HG02571 (cell line): ENCODE measurements around the gene PRPF39.
"Not testable (repeated sequence)": the region's sequence is repeated elsewhere in the genome, so short reads cannot be mapped to it uniquely, and the experiment has no call there.

Experiments
- ATAC-seq: cut with Tn5 transposase; IDR thresholded peaks from one replicate; pipeline ENCODE4 v1.9.1; 2021; ENCODE audit warnings: mild to moderate bottlenecking, moderate library complexity; ENCODE audit not compliant: unreplicated experiment

PRPF39 gene

DNA sequence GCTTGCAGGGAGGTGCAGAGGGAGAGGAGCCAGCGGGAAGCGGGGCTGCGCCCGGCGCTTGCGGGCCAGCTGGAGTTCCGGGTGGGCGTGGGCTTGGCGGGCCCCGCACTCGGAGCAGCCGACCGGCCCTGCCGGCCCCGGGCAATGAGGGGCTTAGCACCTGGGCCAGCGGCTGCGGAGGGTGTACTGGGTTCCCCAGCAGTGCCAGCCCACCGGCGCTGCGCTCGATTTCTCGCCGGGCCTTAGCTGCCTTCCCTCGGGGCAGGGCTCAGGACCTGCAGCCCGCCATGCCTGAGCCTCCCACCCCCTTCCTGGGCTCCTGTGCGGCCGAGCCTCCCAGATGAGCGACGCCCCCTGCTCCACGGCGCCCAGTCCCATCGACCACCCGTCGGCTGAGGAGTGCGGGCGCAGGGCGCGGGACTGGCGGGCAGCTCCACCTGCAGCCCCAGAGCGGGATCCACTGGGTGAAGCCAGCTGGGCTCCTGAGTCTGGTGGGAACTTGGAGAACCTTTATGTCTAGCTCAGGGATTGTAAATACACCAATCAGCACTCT, 3.4 kb upstream of the PRPF39 start:
- ATAC-seq, result not testable (repeated sequence)

DNA sequence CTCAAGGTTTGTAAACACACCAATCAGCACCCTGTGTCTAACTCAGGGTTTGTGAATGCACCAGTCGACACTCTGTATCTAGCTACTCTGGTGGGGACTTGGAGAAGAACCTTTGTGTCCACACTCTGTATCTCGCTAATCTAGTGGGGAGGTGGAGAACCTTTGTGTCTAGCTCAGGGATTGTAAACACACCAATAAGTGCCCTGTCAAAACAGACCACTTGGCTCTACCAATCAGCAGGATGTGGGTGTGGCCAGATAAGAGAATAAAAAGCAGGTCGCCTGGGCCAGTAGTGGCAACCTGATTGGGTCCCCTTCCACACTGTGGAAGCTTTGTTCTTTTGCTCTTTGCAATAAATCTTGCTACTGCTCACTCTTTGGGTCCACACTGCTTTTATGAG, 2.8 kb upstream of the PRPF39 start:
- ATAC-seq, result not testable (repeated sequence)

DNA sequence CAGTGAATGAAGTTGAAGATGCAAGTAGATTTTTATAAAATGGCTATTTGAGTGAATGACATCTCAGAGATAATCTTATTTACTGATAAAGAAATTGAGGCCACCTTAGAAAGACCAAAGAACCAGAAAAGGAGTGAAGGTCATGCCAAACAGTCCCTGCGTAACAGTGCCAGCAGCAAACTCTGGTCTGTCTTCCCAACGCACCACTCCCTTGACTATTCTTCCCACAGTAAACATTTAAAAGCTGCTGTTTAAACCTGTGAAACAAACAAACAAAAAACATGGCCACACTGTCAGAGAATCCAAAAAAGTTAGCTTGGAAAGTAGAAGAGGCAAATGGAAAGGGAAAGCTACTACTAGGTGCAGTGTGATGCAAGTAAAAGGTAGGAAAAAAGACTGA, 1.5 kb upstream of the PRPF39 start:
- no peak for ATAC-seq

DNA sequence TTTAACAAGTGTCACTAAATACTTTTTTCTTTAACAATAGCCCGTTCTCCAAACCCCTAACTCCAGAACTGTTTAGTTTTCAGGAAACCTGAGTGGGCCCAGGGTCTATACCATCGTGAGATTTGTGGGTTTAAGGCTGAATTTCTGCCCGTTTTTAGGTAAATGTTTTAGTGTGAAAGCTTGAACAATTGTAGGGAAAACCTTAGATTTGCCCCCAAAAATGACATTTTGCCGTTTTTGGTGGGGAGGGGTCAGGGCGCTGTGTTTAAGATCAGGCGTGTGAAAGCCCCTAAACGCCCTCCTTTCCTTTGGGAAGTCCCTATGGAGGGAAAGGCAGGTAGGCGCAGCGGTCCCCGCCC, 320 bp upstream of the PRPF39 start:
- peak; percentile 3 for ATAC-seq

DNA sequence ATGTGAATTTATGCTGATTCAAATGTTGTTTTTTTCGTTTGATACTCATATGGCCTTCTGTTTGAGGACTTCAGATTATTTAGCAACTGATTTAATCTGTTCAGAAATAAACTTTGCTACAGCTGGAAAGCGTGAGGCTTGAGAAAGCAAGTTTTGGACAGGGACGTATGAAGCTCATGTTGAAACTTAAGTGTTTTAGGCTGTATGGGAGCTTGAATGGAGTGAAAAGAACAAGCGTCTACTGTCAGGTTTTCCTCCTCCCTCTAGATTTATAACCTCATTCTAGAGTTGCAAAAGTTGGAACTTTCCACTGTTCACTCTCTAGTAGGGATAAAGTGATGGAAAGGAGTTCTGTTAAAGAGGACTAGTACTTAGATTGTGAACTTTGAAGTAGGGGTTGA, 1.0 kb downstream of the PRPF39 start:
- no peak for ATAC-seq

DNA sequence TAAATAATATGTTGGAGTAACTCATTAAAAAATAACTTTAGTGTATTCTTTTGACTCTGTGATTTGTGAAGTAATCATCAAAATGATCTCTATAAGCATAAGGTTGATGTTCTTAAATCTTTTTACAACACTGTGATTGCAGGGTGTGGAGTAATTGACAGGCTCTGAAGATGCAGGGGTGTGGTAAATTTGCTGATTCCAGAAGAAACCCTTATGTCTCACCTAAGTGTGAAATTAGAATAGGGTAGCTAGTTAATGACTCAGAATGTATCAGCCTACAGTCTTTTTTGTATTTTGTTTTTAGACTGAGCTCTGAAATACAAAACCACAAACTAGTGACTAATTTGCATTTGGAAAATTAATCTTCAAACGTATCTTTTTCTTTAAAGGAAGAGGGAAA, 5.9 kb downstream of the PRPF39 start:
- peak; percentile 72 for ATAC-seq

DNA sequence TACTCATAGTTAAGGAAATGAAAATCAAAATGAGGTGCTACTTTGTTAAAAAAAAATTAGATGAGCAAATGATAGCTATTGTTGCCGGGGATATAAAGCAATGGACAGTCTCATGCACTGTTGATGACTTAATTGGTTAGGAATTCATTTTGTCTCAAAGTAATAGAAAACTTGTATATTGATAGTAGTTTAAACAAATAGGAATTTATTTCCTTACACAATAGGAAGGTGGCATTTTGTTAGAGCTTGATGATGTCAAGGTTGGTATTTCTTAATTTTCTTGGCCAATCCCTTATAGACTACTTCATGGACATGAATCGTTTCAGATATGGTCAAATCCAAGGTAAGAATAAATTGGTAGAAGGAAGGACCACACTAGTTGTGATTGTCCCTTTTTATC, 7.8 kb downstream of the PRPF39 start:
- no peak for ATAC-seq

DNA sequence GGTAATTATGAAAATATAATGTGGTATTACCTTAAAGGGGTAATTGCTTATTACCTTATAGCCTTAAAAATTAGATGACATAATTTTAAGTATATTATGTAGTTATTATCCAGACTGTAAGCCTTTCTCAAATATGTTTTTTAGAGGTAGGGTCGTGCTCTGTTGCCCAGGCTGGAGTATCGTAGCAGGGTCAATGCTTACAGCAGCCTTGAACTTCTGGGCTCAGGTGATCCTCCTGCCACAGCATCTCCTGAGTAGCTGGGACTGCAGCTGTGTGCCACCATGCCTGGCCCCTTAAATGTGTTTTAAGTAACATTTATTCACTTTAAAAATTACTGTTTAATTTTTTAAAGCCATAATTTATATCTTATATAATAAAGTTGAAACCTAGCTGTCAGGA, 10.4 kb downstream of the PRPF39 start:
- ATAC-seq, result no peak

DNA sequence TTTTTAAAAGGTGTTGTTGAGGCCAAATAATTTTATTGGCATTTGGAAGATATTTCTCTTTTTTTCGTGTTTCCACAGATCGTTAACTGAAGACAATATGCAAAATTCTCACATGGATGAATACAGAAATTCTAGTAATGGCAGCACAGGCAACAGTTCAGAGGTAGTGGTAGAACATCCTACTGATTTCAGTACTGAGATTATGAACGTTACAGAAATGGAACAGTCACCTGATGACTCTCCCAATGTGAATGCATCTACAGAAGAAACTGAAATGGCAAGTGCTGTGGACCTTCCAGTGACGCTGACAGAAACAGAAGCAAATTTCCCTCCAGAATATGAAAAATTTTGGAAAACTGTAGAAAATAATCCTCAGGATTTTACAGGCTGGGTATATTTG, 11.2 kb downstream of the PRPF39 start:
- no peak for ATAC-seq

DNA sequence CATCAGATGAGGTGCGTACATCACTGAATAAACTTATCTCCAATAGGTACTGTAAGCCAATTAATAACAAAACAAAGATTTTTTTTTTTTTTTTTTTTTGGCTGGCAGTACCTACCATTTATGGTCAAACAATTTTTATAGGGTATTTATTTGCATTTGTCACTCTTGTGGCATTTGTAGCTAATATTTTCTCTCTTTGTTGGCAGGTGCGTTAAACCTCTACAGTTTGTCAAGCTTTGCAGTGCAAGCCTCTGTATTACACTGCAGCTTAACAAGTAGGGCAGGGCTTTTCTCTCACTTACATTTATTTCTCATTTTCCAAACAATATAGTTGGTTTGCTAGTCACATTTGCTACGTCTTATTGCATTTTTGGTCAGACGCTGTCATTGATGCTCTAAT, 12.3 kb downstream of the PRPF39 start:
- no peak for ATAC-seq

DNA sequence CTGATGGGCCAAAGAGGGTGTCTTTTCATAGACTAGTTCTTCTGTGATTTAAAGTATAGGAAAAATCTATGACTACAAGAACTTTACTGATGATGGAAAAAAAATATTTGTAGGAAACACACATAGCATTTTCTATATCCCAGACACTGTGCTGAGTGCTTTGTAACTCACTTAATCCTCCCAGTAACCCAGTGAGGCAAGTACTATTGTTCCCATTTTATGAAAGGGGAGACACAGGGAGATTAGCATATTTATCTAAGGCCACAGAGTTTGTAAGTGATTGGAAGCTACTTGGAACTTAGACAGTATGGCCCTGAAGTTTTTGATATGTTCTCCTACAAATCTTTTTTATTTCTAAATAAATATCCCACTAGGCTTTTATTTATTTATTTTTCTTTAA, 19.9 kb downstream of the PRPF39 start:
- ATAC-seq, result no peak

DNA sequence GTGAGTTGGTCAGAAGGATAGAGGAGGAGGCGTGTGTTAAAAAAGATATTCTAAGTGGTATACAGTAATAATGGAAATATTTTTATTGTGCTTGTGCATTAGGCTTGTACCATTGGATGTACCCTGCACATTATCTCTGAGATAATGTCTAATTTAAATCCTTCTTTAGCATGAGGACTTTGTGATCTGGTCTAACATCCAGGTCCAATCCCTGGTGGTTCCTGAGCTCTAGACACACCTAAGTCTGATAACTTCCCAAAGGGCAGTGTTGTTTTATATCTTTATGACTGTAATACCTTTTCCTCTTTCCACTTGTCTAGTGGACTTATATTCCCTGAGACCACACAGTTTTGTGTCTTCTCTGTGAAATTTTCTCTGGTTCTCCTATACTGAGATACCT, 20.6 kb downstream of the PRPF39 start:
- no peak for ATAC-seq

DNA sequence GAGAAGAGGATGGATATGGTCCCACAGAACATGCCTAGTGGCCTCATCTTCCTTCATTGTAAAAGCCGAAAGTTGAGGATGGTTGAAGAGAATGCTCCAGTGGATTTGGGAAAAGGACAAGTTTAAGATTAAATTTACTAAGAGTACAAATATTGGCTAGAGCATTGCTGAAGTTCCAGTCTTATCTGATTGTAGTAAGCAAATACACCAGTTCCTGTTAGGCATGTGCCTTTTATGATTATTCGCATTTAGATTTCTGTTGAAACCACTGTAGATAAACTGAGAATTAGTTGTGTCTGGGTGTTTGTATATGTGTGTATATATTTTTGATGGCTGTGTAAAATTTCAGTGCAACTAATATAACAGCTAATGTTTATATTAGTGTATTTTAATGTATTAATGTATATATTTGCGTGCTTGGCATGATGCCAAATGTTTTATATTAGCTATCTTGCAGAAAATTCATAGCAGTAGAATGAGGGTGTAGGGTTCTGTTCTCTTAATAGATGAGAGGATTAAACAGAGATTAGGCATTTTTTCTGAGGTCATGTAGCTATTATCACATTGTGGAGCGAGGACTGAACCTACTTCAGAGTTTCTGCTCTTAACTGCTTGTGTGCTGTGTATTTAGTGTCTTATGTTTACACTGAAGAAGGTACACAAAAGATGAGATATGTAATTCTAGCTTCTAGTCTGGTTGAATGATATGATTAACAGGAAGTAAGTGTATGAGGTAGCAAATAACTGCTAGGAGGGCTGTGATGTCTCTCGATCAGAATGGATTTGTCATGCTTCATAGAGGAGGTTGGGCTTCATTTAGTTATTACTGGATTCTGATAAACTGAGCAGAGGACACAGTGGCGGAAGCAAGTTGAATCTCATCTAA, 29.2 kb downstream of the PRPF39 start:
- no peak for ATAC-seq

DNA sequence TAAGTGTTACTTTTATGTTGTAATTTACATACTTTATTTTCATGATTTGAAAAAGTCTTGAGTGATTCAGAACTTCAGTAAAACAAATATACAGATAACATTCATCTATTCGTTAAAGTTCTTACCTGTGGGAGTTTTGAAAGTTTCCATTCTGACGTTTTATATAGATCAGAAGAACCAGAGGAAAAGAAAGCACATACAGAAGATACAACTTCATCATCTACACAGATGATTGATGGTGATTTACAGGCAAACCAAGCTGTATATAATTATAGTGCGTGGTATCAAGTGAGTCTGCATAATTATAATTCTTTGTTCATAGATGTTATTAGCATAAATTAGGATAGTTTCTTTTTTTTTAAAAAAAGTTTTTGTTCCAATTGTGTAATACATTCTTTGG, 30.4 kb downstream of the PRPF39 start:
- no peak for ATAC-seq

DNA sequence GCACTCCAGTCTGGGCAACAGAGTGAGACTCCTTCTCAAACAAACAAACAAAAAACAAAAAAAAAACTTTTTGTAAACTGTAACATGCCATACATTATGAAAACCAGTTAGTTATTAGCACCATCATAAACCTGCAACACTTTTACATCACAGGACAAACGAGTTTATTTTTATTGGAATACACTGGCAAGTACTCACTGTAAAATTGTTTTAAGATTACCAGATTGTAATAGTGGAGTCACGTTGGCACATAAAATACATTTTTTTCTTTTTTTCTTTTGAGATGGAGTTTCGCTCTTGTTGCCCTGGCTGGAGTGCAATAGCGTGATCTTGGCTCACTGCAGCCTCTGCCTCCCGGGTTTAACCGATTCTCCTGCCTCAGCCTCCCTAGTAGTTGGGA, 34.7 kb downstream of the PRPF39 start:
- ATAC-seq, result no peak

DNA sequence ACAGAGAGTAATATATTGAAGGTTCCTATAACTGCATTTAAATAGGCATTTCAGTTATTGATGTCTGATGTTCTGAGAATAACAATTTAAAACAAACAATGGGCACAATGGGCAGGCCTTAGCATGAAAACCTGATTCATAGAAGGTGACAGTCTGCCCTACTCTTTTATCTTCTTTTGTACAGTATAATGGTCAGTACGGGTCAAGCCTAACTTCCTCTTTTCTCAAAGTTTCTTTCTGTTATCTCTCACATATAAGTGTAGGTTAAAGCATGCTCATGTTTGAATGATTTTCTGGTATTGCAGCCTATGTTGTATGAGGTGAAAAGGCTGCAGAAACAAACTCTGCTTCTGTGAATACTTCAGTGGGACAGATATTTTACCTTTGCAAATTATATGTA, 36.2 kb downstream of the PRPF39 start:
- no peak for ATAC-seq

DNA sequence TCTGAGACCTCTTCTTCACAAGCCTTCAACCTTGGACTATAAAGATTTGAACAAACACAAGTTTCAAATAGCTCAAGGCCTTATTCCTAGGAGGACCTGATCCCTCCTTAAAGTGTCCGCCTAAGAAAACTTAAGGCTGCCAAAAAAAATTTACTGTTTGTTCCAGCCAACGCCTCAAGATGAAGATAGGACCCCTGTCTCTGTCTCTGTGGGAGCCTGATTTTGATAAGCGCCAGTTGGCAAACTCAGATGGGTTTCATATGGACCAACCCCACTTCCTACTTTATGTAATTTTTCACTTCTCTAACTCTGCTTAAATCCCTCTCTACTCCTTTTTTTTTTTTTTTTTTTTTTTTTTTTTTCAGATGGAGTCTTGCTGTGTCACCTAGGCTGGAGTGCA, 39.4 kb downstream of the PRPF39 start:
- no peak for ATAC-seq

DNA sequence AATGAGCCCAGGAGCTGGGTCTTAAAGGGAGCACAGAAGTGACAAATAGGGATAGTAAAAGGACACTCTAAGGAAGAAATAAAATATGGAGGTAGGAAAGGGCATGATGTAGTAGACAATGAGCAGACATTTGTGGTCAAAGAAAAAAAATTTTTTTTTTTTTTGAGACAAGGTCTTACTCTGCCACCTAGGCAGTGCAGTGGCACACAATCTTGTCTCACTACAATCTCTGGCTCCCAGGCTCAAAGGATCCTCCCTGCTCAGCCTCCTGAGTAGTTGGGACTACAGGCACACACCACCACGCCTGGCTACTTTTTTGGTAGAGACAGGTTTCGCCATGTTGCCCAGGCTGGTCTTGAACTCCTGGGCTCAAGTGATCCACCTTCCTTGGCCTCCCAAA, 41.8 kb downstream of the PRPF39 start:
- no peak for ATAC-seq

DNA sequence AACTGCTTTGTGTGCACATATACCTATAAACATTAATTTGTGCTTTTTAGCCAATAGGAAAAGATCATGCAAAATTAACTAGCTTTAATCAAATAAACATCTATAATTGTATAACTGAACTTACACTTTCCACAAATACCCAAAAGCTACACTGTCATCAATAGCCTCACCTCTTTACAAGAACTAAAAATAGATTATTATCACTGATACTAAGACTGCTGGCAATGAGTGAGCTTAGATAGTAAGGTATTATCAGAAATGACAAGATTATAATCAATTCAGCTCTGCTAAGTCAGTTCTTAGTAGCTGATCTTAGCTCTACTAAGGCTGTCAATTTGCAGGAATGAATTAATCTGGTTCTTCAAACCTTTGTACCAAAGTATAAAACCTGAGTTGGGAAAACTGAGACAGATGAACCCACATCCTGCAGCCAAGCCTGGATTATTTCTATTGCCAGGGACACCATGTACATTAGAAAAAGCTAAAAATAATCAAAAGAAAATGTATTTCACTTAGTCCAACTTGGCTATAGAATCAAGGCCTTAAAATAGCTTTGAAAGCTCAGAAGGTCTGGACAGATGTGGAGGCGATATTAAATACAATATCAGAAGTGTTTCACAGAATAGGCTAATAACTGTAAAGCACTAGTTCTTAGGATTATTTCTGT, 45.2 kb downstream of the PRPF39 start:
- no peak for ATAC-seq

DNA sequence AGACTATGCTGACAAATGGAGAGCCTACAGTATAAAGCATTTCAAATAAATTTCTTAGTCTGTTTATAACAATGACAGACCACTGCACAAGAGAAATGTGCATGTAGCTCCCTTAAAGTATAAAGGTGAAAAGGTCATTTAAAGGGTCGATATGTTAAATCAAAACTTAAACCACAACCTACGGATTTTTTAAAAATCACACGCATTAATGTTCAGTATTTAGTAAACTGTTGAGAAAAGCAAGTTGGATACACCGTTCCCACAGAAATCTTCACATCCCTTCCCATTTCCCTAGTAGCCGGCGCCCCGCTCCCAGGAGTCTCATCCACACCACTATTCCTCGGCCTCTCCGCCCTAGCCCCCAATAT, 49.8 kb downstream of the PRPF39 start:
- ATAC-seq, result peak; percentile 4

DNA sequence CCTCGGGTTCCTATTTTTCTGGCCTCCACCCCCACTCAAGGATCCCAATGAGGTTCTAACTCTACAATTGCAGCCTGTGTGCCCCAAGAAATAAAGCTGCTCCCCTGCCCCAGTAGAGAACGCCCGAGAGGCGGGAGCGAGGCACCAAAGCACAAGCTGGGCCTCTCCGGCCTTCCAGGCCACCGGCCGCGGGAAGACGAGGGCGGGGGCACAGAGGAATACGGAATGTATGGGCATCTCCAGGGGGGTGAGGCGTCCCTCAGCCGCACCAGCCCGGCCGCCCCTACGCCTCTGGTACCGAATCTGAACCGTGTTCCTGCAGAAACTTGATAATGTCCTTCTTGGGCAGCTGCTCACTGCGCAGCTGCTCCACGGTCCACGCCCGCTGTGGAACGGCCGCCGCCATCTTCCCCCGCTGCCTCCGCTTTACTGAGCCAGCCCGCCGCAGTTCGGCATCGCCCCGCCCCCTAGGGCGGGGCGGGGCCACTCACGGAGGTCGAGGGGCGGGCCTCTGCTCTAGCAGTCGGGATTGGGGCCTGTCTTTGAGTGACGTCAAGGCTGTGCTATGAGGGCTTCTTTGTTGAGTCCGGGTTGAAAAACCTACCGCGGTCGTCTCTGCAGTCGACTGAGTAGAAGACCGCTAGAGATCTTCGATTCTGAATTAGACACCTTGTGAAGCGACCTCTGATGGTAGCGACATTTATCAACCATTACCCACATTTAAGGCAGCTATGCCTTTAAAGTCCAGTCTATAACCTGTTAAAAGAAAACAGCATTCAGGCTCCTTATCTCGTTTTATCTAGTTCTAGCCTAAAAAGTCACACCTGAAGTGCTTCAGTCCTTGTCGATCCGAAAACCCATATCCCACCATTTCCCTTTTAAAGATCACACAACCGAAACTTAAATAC, 50.4 kb downstream of the PRPF39 start, which contains the start of gene FKBP3:
Gene FKBP3, minus strand, starts transcription at position 431 of the 908 bp plus-strand sequence. Its CDS starts 25 bp downstream, at position 406.
- ATAC-seq, result peak; percentile 86
